Fibroblast of lung (primary cell): ENCODE data around the gene SH3GL2.

Source experiments
- EZH2 ChIP-seq: IDR thresholded peaks from 2 replicates; pipeline ENCODE4 v1.5.1; 2012; ENCODE audit warnings: low read length, control low read depth, mild to moderate bottlenecking; ENCODE audit errors: missing control alignments
- TF ChIP-seq, protein P1 (sequence below), 2 donors: IDR thresholded peaks in 1 of 2; conservative IDR thresholded peaks in 1 of 2; 1 replicate in 1 of 2; 2 replicates in 1 of 2; pipeline ENCODE4 v1.5.1; 2011 to 2012; ENCODE audit warnings: low read length in 2 of 2, control low read depth in 1 of 2, inconsistent platforms in 1 of 2, low read depth in 1 of 2, mild to moderate bottlenecking in 1 of 2

DNA sequence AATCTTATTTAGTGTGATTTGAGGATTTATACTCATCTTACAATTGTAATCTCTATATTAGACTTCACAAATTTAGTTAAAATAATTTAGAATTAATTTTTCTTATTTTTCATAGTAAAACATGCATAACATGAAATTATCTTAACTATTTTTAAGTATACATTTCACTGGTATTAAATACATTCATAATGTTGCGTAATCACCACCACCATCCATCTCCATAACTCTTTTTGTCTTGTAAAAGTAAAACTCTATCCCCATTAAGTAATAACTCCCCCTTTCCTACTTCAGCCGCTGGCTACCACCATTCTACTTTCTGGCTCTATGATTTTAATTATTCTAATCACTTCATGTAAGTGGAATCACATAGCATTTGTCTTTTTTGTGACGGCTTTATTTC is 193.4 kb downstream of the SH3GL2 start:
- TF ChIP-seq, protein P1, sequence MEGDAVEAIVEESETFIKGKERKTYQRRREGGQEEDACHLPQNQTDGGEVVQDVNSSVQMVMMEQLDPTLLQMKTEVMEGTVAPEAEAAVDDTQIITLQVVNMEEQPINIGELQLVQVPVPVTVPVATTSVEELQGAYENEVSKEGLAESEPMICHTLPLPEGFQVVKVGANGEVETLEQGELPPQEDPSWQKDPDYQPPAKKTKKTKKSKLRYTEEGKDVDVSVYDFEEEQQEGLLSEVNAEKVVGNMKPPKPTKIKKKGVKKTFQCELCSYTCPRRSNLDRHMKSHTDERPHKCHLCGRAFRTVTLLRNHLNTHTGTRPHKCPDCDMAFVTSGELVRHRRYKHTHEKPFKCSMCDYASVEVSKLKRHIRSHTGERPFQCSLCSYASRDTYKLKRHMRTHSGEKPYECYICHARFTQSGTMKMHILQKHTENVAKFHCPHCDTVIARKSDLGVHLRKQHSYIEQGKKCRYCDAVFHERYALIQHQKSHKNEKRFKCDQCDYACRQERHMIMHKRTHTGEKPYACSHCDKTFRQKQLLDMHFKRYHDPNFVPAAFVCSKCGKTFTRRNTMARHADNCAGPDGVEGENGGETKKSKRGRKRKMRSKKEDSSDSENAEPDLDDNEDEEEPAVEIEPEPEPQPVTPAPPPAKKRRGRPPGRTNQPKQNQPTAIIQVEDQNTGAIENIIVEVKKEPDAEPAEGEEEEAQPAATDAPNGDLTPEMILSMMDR (conservative IDR thresholded peaks at IDR 0.05 in 1 of 2, IDR thresholded peaks at IDR 0.05 in 1 of 2; ENCODE audit: low read depth in 1 of 2, low read length in 2 of 2), result no peak
- TF ChIP-seq EZH2, result no peak
